ENCODE data around the gene INS. TPM values are rescaled to one million over a fixed set of nuclear protein-coding genes. Genes with fewer than 3 reads are reported as not detected.

Gene INS
- not detected in 5 replicates for total RNA-seq (2022; extraction: Qiagen RNA extraction; ENCODE audit: low read depth)

GRCh38 chr11:2160736-2161259, at the start of gene INS:
TSS of gene INS (minus strand) at chr11:2161209. CDS start at chr11:2160971, 238 bp downstream.

GRCh38 chr11:2171591-2172003, 10.6 kb upstream of the INS start, which contains the start of gene TH:
TSS of gene TH (minus strand) at chr11:2171815. CDS start at chr11:2171786, 29 bp downstream.

GRCh38 chr11:2139123-2139521, 21.9 kb downstream of the INS start, which contains the start of gene IGF2:
TSS of gene IGF2 (minus strand) at chr11:2139389. CDS start at chr11:2135523, 3,866 bp downstream.

Other genes starting within 250 kb of the INS start
- gene TNNT3, start 241.5 kb downstream of the INS start, total RNA-seq (2022; extraction: Qiagen RNA extraction; ENCODE audit: low read depth) = 0.11 to 0.17 TPM in 2 of 5 replicates, not detected in the others
- 132 to 156 TPM (median 149 TPM) in 5 replicates for gene MRPL23, start 213.9 kb downstream of the INS start, total RNA-seq (2022; extraction: Qiagen RNA extraction; ENCODE audit: low read depth)
- gene H19, start 163.4 kb downstream of the INS start, total RNA-seq (2022; extraction: Qiagen RNA extraction; ENCODE audit: low read depth) = 8.8 to 13.0 TPM (median 10.6 TPM) in 5 replicates
- 1.4 to 2.3 TPM (median 1.9 TPM) in 5 replicates for gene IGF2, start 21.8 kb downstream of the INS start, total RNA-seq (2022; extraction: Qiagen RNA extraction; ENCODE audit: low read depth)
- 0.09 TPM in 1 of 5 replicates, not detected in the others for gene TH, start 10.6 kb upstream of the INS start, total RNA-seq (2022; extraction: Qiagen RNA extraction; ENCODE audit: low read depth)
- gene ASCL2, start 109.4 kb upstream of the INS start, total RNA-seq (2022; extraction: Qiagen RNA extraction; ENCODE audit: low read depth) = not detected in 5 replicates
- gene C11orf21, start 140.7 kb upstream of the INS start, total RNA-seq (2022; extraction: Qiagen RNA extraction; ENCODE audit: low read depth) = not detected in 5 replicates
- not detected in 5 replicates for gene TSPAN32, start 140.8 kb upstream of the INS start, total RNA-seq (2022; extraction: Qiagen RNA extraction; ENCODE audit: low read depth)
- gene CD81, start 216.1 kb upstream of the INS start, total RNA-seq (2022; extraction: Qiagen RNA extraction; ENCODE audit: low read depth) = 347 to 412 TPM (median 389 TPM) in 5 replicates
- 45.9 to 81.0 TPM (median 67.4 TPM) in 5 replicates for gene TSSC4, start 239.5 kb upstream of the INS start, total RNA-seq (2022; extraction: Qiagen RNA extraction; ENCODE audit: low read depth)